SKM-1 treated with dmso at 0.1 percent for 144 hours (cell line): ENCODE results near the gene RAPGEF5.

Experiments
- DNase-seq: peaks from one replicate; lab custom pipeline; 2025; ENCODE audit not compliant: unreplicated experiment; lab: John Stamatoyannopoulos, UW

RAPGEF5 gene

GRCh38 chr7:22380333-22380732 lies 23.4 kb upstream of the RAPGEF5 start:
- DNase-seq, result no peak

- DNase-seq, result no peak
Observed at GRCh38 chr7:22378199-22378980, 21.4 kb upstream of the RAPGEF5 start.

GRCh38 chr7:22377703-22378102 lies 20.7 kb upstream of the RAPGEF5 start:
- no peak for DNase-seq

- DNase-seq, result no peak
Observed at GRCh38 chr7:22375359-22376048, 18.6 kb upstream of the RAPGEF5 start.

- no peak for DNase-seq
Observed at GRCh38 chr7:22373911-22374310, 17.0 kb upstream of the RAPGEF5 start.

GRCh38 chr7:22373388-22373787 lies 16.4 kb upstream of the RAPGEF5 start:
- no peak for DNase-seq

- DNase-seq, result no peak
Observed at GRCh38 chr7:22372863-22373262, 15.9 kb upstream of the RAPGEF5 start.

- DNase-seq, result no peak
Observed at GRCh38 chr7:22371878-22372277, 14.9 kb upstream of the RAPGEF5 start.

GRCh38 chr7:22364900-22365299 lies 7.9 kb upstream of the RAPGEF5 start:
- no peak for DNase-seq

- no peak for DNase-seq
Observed at GRCh38 chr7:22363756-22364422, 6.9 kb upstream of the RAPGEF5 start.

- DNase-seq, result no peak
Observed at GRCh38 chr7:22361795-22362194, 4.8 kb upstream of the RAPGEF5 start.

GRCh38 chr7:22361320-22361719 lies 4.4 kb upstream of the RAPGEF5 start:
- DNase-seq, result no peak

- DNase-seq, result no peak
Observed at GRCh38 chr7:22358820-22359697, 2.1 kb upstream of the RAPGEF5 start.

GRCh38 chr7:22357311-22358175 lies 589 bp upstream of the RAPGEF5 start:
- DNase-seq, result no peak

GRCh38 chr7:22356010-22356691 lies 803 bp downstream of the RAPGEF5 start:
- no peak for DNase-seq

GRCh38 chr7:22355620-22356009 lies 1.3 kb downstream of the RAPGEF5 start:
- DNase-seq, result no peak

GRCh38 chr7:22354462-22354861 lies 2.5 kb downstream of the RAPGEF5 start:
- DNase-seq, result no peak

GRCh38 chr7:22352887-22353286 lies 4.1 kb downstream of the RAPGEF5 start:
- no peak for DNase-seq

GRCh38 chr7:22351878-22352277 lies 5.1 kb downstream of the RAPGEF5 start:
- DNase-seq, result no peak

- DNase-seq, result no peak
Observed at GRCh38 chr7:22351329-22351692, 5.6 kb downstream of the RAPGEF5 start.
